ENCODE data around the gene FILIP1.
A peak's percentile ranks its signal among the peaks of the same experiment; 100 is the strongest.

Gene FILIP1

GRCh38 chr6:75381877-75382633, 111.5 kb downstream of the FILIP1 start:
- no peak for DNase-seq (ENCODE audit: low spot score)

GRCh38 chr6:75379536-75379935, 114.1 kb downstream of the FILIP1 start:
- no peak for DNase-seq (ENCODE audit: low spot score)

GRCh38 chr6:75378101-75378500, 115.5 kb downstream of the FILIP1 start:
- no peak for DNase-seq (ENCODE audit: low spot score)

- no peak for DNase-seq (ENCODE audit: low spot score)
These were observed 116.2 kb downstream of the FILIP1 start for GRCh38 chr6:75377386-75377785.

GRCh38 chr6:75376347-75377024, 117.1 kb downstream of the FILIP1 start:
- no peak for DNase-seq (ENCODE audit: low spot score)

- no peak for DNase-seq (ENCODE audit: low spot score)
These were observed 118.6 kb downstream of the FILIP1 start for GRCh38 chr6:75374961-75375400.

GRCh38 chr6:75372884-75373283, 120.7 kb downstream of the FILIP1 start:
- no peak for DNase-seq (ENCODE audit: low spot score)

GRCh38 chr6:75370011-75370410, 123.6 kb downstream of the FILIP1 start:
- DNase-seq (ENCODE audit: low spot score), result no peak

- DNase-seq (ENCODE audit: low spot score), result no peak
These were observed 124.7 kb downstream of the FILIP1 start for GRCh38 chr6:75368864-75369402.

- DNase-seq (ENCODE audit: low spot score), result no peak
These were observed 125.3 kb downstream of the FILIP1 start for GRCh38 chr6:75368151-75368779.

GRCh38 chr6:75363304-75363703, 130.3 kb downstream of the FILIP1 start:
- no peak for DNase-seq (ENCODE audit: low spot score)

GRCh38 chr6:75353644-75354043, 140.0 kb downstream of the FILIP1 start:
- DNase-seq (ENCODE audit: low spot score), result no peak

GRCh38 chr6:75351570-75351969, 142.0 kb downstream of the FILIP1 start:
- no peak for DNase-seq (ENCODE audit: low spot score)

GRCh38 chr6:75350808-75351207, 142.8 kb downstream of the FILIP1 start:
- DNase-seq (ENCODE audit: low spot score), result no peak

GRCh38 chr6:75350156-75350555, 143.4 kb downstream of the FILIP1 start:
- DNase-seq (ENCODE audit: low spot score), result no peak

- peak; percentile 16 for DNase-seq (ENCODE audit: low spot score)
These were observed 144.2 kb downstream of the FILIP1 start for GRCh38 chr6:75349262-75349984.

GRCh38 chr6:75348882-75349261, 144.7 kb downstream of the FILIP1 start:
- DNase-seq (ENCODE audit: low spot score), result no peak

- no peak for DNase-seq (ENCODE audit: low spot score)
These were observed 145.5 kb downstream of the FILIP1 start for GRCh38 chr6:75347898-75348610.

GRCh38 chr6:75345413-75345812, 148.2 kb downstream of the FILIP1 start:
- no peak for DNase-seq (ENCODE audit: low spot score)

- DNase-seq (ENCODE audit: low spot score), result no peak
These were observed 149.1 kb downstream of the FILIP1 start for GRCh38 chr6:75344455-75344854.

- DNase-seq (ENCODE audit: low spot score), result no peak
These were observed 149.6 kb downstream of the FILIP1 start for GRCh38 chr6:75344021-75344420.

All from hepatic stellate cell (primary cell).